Breast epithelium (tissue), 4 donors: Measurements from ENCODE around the gene WSB1. TPM values are rescaled to one million over a fixed set of nuclear protein-coding genes. Genes with fewer than 3 reads are reported as not detected.
A peak's percentile ranks its signal among the peaks of the same experiment; 100 is the strongest.

Source experiments
- DNase-seq, 2 donors: peaks; one replicate each; pipeline ENCODE4 v3.0.0-alpha.2; 2019; ENCODE audit warnings: low spot score in 2 of 2
- H3K27ac ChIP-seq, 2 donors: fragments of 200-600 bp; sonication (generic) in 1 of 2; one replicate each; pipeline ENCODE4 v1.5.1; 2016 to 2019; ENCODE audit warnings: mild to moderate bottlenecking in 1 of 2
- H3K27me3 ChIP-seq, 2 donors: fragments of 200-600 bp; sonication (generic) in 1 of 2; one replicate each; pipeline versions ENCODE4 v1.5.1 to v1.6.0; 2017 to 2019; ENCODE audit warnings: control low read depth in 1 of 2, mild to moderate bottlenecking in 1 of 2
- H3K36me3 ChIP-seq: fragments of 200-600 bp; one replicate; pipeline ENCODE4 v1.5.1; 2019
- H3K4me1 ChIP-seq, 2 donors: fragments of 200-600 bp; sonication (generic); one replicate each; pipeline ENCODE4 v1.5.1; 2016 to 2019; ENCODE audit warnings: control low read depth in 1 of 2
- H3K4me3 ChIP-seq, 3 donors: fragments of 200-600 bp; sonication (generic); 1 replicate in 2 of 3; 2 replicates in 1 of 3; pipeline ENCODE4 v1.5.1; 2016 to 2019; ENCODE audit warnings: mild to moderate bottlenecking in 3 of 3, moderate library complexity in 2 of 3
- H3K9me3 ChIP-seq, 2 donors: fragments of 200-600 bp; sonication (generic) in 1 of 2; one replicate each; pipeline ENCODE4 v1.5.1; 2016 to 2019; ENCODE audit warnings: control low read depth in 1 of 2
- CTCF ChIP-seq, 3 donors: fragments of 450-650 bp; IDR thresholded peaks; one replicate each; pipeline ENCODE4 v1.5.1; 2016 to 2017; ENCODE audit warnings: antibody characterized with exemption in 3 of 3, mild to moderate bottlenecking in 3 of 3, moderate library complexity in 3 of 3
- POLR2A ChIP-seq: fragments of 450-650 bp; IDR thresholded peaks from one replicate; pipeline ENCODE4 v1.6.1; 2016; ENCODE audit warnings: antibody characterized with exemption, mild to moderate bottlenecking, moderate library complexity
- POLR2AphosphoS5 ChIP-seq, 3 donors: sonication (generic); formaldehyde crosslinking; IDR thresholded peaks; one replicate each; pipeline ENCODE4 v1.6.1; 2017; ENCODE audit warnings: antibody characterized with exemption in 3 of 3
- intact Hi-C: fragments of 100-400 bp; cut with DNase I; formaldehyde crosslinking; loops from one replicate; pipeline ENCODE4 v1.15.1; 2023; ENCODE audit warnings: low total_unique reads
- total RNA-seq, 3 donors: library from RNA; depleted of rRNA; stranded (reverse); fragments of >200 nt; gene quantifications; one replicate each; pipeline ENCODE4 v1.1.0, GENCODE V29; 2016

Gene WSB1
- total RNA-seq, 3 donors from 2014 or later: 90.6 to 219 (median 160) TPM

- Histone ChIP-seq H3K4me3 (no peak overlapping the region), H3K4me1 (peaks cover 4 to 10% of the 10 kb centered on the region in 2 donors), H3K36me3 (no peaks in the 10 kb centered on the region), H3K9me3 (no peaks in the 10 kb centered on the region), H3K27ac (peak overlapping the region; percentile 2 to 8), H3K27me3 (no peaks in the 10 kb centered on the region)
- intact Hi-C loops: no loop called here
- TF ChIP-seq CTCF (IDR thresholded peaks at IDR 0.05) (no peak), POLR2AphosphoS5 (IDR thresholded peaks at IDR 0.05) (no peak), POLR2A (no peak)
- no peak for DNase-seq
Measured at GRCh38 chr17:27321372-27321771, 27.5 kb downstream of the WSB1 start.

GRCh38 chr17:27322026-27322425 is 28.1 kb downstream of the WSB1 start:
- H3K4me1 ChIP-seq: peaks cover 4 to 10% of the 10 kb centered on the region in 2 donors
- no peak for TF ChIP-seq POLR2AphosphoS5 (IDR thresholded peaks at IDR 0.05)
- no peak for TF ChIP-seq CTCF (IDR thresholded peaks at IDR 0.05)
- no peak for TF ChIP-seq POLR2A
- H3K36me3 ChIP-seq: no peaks in the 10 kb centered on the region
- DNase-seq: no peak
- no peaks in the 10 kb centered on the region for H3K27me3 ChIP-seq
- H3K27ac ChIP-seq: peak overlapping the region; percentile 8 to 50
- no peaks in the 10 kb centered on the region for H3K9me3 ChIP-seq
- H3K4me3 ChIP-seq: no peak overlapping the region
- intact Hi-C loops: no loop called here

- TF ChIP-seq POLR2A (no peak), POLR2AphosphoS5 (IDR thresholded peaks at IDR 0.05) (no peak), CTCF (IDR thresholded peaks at IDR 0.05) (no peak)
- Histone ChIP-seq H3K4me3 (no peak overlapping the region), H3K9me3 (no peaks in the 10 kb centered on the region), H3K4me1 (peaks cover 4 to 10% of the 10 kb centered on the region in 2 donors), H3K27me3 (no peaks in the 10 kb centered on the region), H3K36me3 (no peaks in the 10 kb centered on the region), H3K27ac (peak overlapping the region; percentile 5 to 38)
- intact Hi-C loops: no loop called here
- no peak for DNase-seq
Measured at GRCh38 chr17:27322690-27323508, 29.0 kb downstream of the WSB1 start.

DNA sequence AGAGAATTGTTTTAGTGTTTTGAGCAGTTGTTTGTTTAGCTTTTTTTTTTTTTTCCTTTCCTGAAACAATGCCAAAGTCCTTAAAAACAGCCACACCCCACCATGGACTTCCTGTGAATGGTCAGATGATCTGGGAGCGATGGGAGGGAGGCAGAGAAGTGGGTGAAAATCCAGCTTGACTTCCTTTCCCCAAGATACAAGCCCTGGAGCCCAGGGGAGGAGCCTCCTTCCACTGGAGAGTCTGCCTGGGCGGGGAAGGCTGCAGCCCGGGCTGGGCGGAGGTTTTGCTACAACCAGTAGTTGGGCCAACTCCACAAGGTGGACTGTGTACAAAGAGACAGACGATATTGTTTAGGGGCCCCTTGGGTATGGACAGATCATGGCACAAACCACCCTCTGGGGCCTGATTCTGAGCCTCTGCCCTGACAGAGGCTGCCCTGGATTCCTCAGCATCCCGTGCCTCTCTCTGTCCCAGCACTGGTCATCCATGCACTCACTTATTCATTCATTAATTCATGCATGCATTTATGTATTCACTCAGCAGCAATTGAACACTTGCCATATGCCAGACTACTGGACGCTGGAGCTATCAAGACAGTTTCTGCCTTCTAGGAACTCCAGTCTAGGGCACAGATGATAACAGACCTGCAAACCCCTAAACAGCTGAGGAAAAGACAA is 29.8 kb downstream of the WSB1 start:
- intact Hi-C loops: no loop called here
- DNase-seq: peak; percentile 61 to 76
- H3K27ac ChIP-seq: peak overlapping the region; percentile 38 to 70
- peaks cover 4 to 10% of the 10 kb centered on the region in 2 donors for H3K4me1 ChIP-seq
- H3K4me3 ChIP-seq: no peak overlapping the region
- no peaks in the 10 kb centered on the region for H3K9me3 ChIP-seq
- no peaks in the 10 kb centered on the region for H3K36me3 ChIP-seq
- H3K27me3 ChIP-seq: no peaks in the 10 kb centered on the region
- TF ChIP-seq POLR2A: no peak
- TF ChIP-seq POLR2AphosphoS5 (IDR thresholded peaks at IDR 0.05): peak in 1 of 3 donors; percentile 47

- Histone ChIP-seq H3K9me3 (no peaks in the 10 kb centered on the region), H3K4me1 (peaks cover 4 to 10% of the 10 kb centered on the region in 2 donors), H3K4me3 (no peak overlapping the region), H3K36me3 (no peaks in the 10 kb centered on the region), H3K27me3 (no peaks in the 10 kb centered on the region), H3K27ac (peak overlapping the region in 1 of 2 donors; percentile 70)
- TF ChIP-seq POLR2A (no peak), CTCF (IDR thresholded peaks at IDR 0.05) (no peak), POLR2AphosphoS5 (IDR thresholded peaks at IDR 0.05) (no peak)
- DNase-seq: no peak
- intact Hi-C loops: no loop called here
Measured at GRCh38 chr17:27324771-27325339, 30.9 kb downstream of the WSB1 start.
